NCI-H2107 treated with DMSO at 0.1 percent for 48 hours (cell line): ENCODE data around the gene CDHR3.

Source experiments
- DNase-seq: peaks from one replicate; lab custom pipeline; 2025; ENCODE audit not compliant: unreplicated experiment; lab: John Stamatoyannopoulos, UW

CDHR3 gene

GRCh38 chr7:106080300-106080987 is 117.4 kb downstream of the CDHR3 start:
- DNase-seq = no peak

- no peak for DNase-seq
Observed at GRCh38 chr7:106082087-106082854, 119.2 kb downstream of the CDHR3 start.
